Measurements from ENCODE around the gene STX3.

STX3 gene

DNA sequence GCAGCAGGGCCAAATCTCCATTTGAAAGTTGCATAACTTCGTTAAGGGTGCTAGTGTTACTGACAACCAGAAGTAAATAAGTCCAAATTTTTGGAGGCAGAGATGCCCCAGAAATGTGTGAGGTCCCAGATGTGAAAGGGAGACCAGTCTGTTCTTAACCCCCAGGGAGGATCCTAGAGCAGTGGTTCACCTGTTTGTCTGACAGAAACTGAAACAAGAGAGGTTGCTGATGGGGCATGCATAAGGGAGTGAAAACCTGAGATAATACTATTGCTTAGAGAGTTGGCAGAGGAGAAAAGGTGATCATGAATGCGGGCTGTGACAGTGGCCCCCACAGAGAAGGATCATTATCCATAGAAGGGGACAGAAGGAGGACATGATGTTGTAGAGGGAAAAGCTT, 86.3 kb downstream of the STX3 start:
- no peaks in the 10 kb centered on the region for H4K20me1 ChIP-seq (ENCODE audit: insufficient read depth, low read length, poor library complexity, severe bottlenecking)
- no peak overlapping the region for H2AFZ ChIP-seq (ENCODE audit: low read length)
- H3K4me3 ChIP-seq (ENCODE audit: low read length, poor library complexity, severe bottlenecking) = no peak overlapping the region
- no peaks in the 10 kb centered on the region for H3K9me3 ChIP-seq (ENCODE audit: insufficient read depth, low read depth, low read length)
- TF ChIP-seq, protein P1, sequence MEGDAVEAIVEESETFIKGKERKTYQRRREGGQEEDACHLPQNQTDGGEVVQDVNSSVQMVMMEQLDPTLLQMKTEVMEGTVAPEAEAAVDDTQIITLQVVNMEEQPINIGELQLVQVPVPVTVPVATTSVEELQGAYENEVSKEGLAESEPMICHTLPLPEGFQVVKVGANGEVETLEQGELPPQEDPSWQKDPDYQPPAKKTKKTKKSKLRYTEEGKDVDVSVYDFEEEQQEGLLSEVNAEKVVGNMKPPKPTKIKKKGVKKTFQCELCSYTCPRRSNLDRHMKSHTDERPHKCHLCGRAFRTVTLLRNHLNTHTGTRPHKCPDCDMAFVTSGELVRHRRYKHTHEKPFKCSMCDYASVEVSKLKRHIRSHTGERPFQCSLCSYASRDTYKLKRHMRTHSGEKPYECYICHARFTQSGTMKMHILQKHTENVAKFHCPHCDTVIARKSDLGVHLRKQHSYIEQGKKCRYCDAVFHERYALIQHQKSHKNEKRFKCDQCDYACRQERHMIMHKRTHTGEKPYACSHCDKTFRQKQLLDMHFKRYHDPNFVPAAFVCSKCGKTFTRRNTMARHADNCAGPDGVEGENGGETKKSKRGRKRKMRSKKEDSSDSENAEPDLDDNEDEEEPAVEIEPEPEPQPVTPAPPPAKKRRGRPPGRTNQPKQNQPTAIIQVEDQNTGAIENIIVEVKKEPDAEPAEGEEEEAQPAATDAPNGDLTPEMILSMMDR (conservative IDR thresholded peaks at IDR 0.05; ENCODE audit: low read length) = no peak
- TF ChIP-seq EZH2phosphoT487 (IDR thresholded peaks at IDR 0.05; ENCODE audit: borderline replicate concordance) = no peak
- H3K9me2 ChIP-seq (replicated peaks; ENCODE audit: low read depth, low read length) = no peaks in the 10 kb centered on the region
- H3K36me3 ChIP-seq (ENCODE audit: insufficient read depth, low read length) = no peaks in the 10 kb centered on the region
- H3K27me3 ChIP-seq (ENCODE audit: insufficient read depth, low read length, poor library complexity, severe bottlenecking) = no peaks in the 10 kb centered on the region
- H3K9ac ChIP-seq (ENCODE audit: low read depth, low read length, poor library complexity, severe bottlenecking) = no peak overlapping the region
- no peaks in the 10 kb centered on the region for H3F3A ChIP-seq (ENCODE audit: low read depth)
- H3K79me2 ChIP-seq (ENCODE audit: insufficient read depth, low read length) = no peaks in the 10 kb centered on the region
- H3K4me2 ChIP-seq (ENCODE audit: low read depth, low read length, poor library complexity, severe bottlenecking) = no peak overlapping the region
- no peaks in the 10 kb centered on the region for H3K4me1 ChIP-seq (ENCODE audit: insufficient read depth, low read length, poor library complexity, severe bottlenecking)

DNA sequence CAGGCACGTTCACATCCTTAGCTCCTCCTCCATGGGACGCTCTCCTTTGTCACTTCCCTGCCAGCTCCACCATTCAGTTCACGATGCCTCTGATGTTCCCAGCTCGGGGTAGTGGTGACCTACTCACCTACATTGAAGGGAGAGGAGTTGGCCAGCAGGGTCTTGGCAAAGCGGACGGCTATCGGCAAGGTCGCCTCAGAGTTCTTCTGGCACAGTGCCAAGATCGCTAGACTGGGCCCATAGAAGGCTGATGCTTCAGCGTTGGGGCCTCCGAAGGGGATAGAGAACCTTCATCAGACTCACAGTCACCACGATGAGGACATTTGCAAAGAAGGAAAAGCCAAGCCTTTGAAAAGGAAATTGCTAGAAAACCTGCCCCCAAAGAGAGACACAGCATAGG, 87.1 kb downstream of the STX3 start:
- Histone ChIP-seq H3K9me3 (ENCODE audit: insufficient read depth, low read depth, low read length) (no peaks in the 10 kb centered on the region), H3K79me2 (ENCODE audit: insufficient read depth, low read length) (no peaks in the 10 kb centered on the region), H2AFZ (ENCODE audit: low read length) (no peak overlapping the region), H3K36me3 (ENCODE audit: insufficient read depth, low read length) (no peaks in the 10 kb centered on the region), H3K9me2 (replicated peaks; ENCODE audit: low read depth, low read length) (no peaks in the 10 kb centered on the region), H3K27me3 (ENCODE audit: insufficient read depth, low read length, poor library complexity, severe bottlenecking) (no peaks in the 10 kb centered on the region), H3K4me1 (ENCODE audit: insufficient read depth, low read length, poor library complexity, severe bottlenecking) (no peaks in the 10 kb centered on the region), H3K9ac (ENCODE audit: low read depth, low read length, poor library complexity, severe bottlenecking) (no peak overlapping the region), H3K4me3 (ENCODE audit: low read length, poor library complexity, severe bottlenecking) (no peak overlapping the region), H3F3A (ENCODE audit: low read depth) (no peaks in the 10 kb centered on the region), H3K4me2 (ENCODE audit: low read depth, low read length, poor library complexity, severe bottlenecking) (no peak overlapping the region), H4K20me1 (ENCODE audit: insufficient read depth, low read length, poor library complexity, severe bottlenecking) (no peaks in the 10 kb centered on the region)
- TF ChIP-seq, protein P1 (conservative IDR thresholded peaks at IDR 0.05; ENCODE audit: low read length) = no peak
- TF ChIP-seq EZH2phosphoT487 (IDR thresholded peaks at IDR 0.05; ENCODE audit: borderline replicate concordance) = no peak

DNA sequence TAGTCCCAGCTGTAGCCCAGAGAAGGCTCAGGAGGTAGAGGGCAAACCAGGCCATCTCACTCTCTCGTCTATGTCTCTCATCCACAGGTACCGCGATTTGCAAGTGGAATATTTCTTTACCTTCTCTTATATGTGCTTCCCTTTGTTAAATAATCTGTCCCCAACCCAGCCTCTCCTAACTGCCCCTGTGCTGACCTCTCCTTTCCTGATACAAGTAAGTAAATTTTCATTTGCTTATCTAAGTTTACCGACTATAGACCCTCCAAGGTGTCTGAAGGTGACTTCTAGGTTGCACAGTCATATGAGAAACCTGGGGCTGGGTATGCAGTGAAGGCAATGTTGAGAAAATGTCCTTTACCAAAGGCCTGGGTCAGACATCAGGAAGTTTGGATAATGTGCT, 90.2 kb downstream of the STX3 start, which contains the start of gene CBLIF:
Gene CBLIF (minus strand): TSS at position 101 of the 400 bp plus-strand sequence. CDS start 46 bp downstream, at position 55.
- Histone ChIP-seq H3K36me3 (ENCODE audit: insufficient read depth, low read length) (no peaks in the 10 kb centered on the region), H3K4me3 (ENCODE audit: low read length, poor library complexity, severe bottlenecking) (no peak within 1 kb of the TSS), H3K4me1 (ENCODE audit: insufficient read depth, low read length, poor library complexity, severe bottlenecking) (no peaks in the 10 kb centered on the region), H3K9ac (ENCODE audit: low read depth, low read length, poor library complexity, severe bottlenecking) (no peak within 1 kb of the TSS), H3F3A (ENCODE audit: low read depth) (no peaks in the 10 kb centered on the region), H3K9me3 (ENCODE audit: insufficient read depth, low read depth, low read length) (no peaks in the 10 kb centered on the region), H3K27me3 (ENCODE audit: insufficient read depth, low read length, poor library complexity, severe bottlenecking) (no peaks in the 10 kb centered on the region), H4K20me1 (ENCODE audit: insufficient read depth, low read length, poor library complexity, severe bottlenecking) (no peaks in the 10 kb centered on the region), H3K4me2 (ENCODE audit: low read depth, low read length, poor library complexity, severe bottlenecking) (no peak within 1 kb of the TSS), H3K9me2 (replicated peaks; ENCODE audit: low read depth, low read length) (no peaks in the 10 kb centered on the region), H3K79me2 (ENCODE audit: insufficient read depth, low read length) (no peaks in the 10 kb centered on the region), H2AFZ (ENCODE audit: low read length) (no peak within 1 kb of the TSS)
- TF ChIP-seq, protein P1 (conservative IDR thresholded peaks at IDR 0.05; ENCODE audit: low read length) = no peak
- TF ChIP-seq EZH2phosphoT487 (IDR thresholded peaks at IDR 0.05; ENCODE audit: borderline replicate concordance) = no peak
